Measurements from ENCODE around the gene NCAPD2.

Gene NCAPD2

GRCh38 chr12:6493497-6494257, at the start of gene NCAPD2:
Gene NCAPD2, plus strand, starts transcription at chr12:6494102. Its CDS starts 997 bp downstream, at chr12:6495099.
- Histone ChIP-seq H3K4me3 (peak within 1 kb of the TSS; percentile 66 to 88 (median 74)), H3K27me3 (no peaks in the 10 kb centered on the region), H3K4me2 (peak within 1 kb of the TSS; percentile 86 to 98 (median 94)), H3K36me3 (peaks cover 21 to 59% (median 48%) of the 10 kb centered on the region in 11 experiments), H3K27ac (peak within 1 kb of the TSS; percentile 77 to 99 (median 95)), H3K9me3 (replicated peaks in 1 of 11) (no peaks in the 10 kb centered on the region), H3K9ac (peak within 1 kb of the TSS; percentile 85 to 98 (median 91)), H4K20me1 (peaks cover 0 to 15% (median 0%) of the 10 kb centered on the region in 11 experiments; a peak in 2 of 22 replicates), H3K4me1 (peaks cover 37 to 45% (median 42%) of the 10 kb centered on the region in 10 experiments)
- TF ChIP-seq Cebpa-rat (IDR thresholded peaks at IDR 0.05): 0 out of 22 replicates have a peak, but pooled peaks of 1 of the 11 experiments have one; percentile 43

GRCh38 chr12:6444704-6445688, 48.9 kb upstream of the NCAPD2 start, which contains the start of gene CD27:
Gene CD27, plus strand, starts transcription at chr12:6444955. Its CDS starts 141 bp downstream, at chr12:6445096.
- Histone ChIP-seq H3K4me1 (peaks cover 60 to 91% (median 74%) of the 10 kb centered on the region in 10 experiments), H4K20me1 (no peaks in the 10 kb centered on the region), H3K9me3 (replicated peaks in 1 of 11) (no peaks in the 10 kb centered on the region), H3K36me3 (peaks cover 0 to 13% (median 0%) of the 10 kb centered on the region in 11 experiments; a peak in 2 of 22 replicates), H3K27me3 (no peaks in the 10 kb centered on the region), H3K4me3 (peak within 1 kb of the TSS in 2 of 10 experiments; percentile 19 to 47; a peak in 1 of 20 replicates), H3K9ac (peak within 1 kb of the TSS in 7 of 11 experiments; percentile 4 to 62 (median 48); a peak in 10 of 22 replicates), H3K27ac (peak within 1 kb of the TSS in 8 of 11 experiments; percentile 12 to 73 (median 60); a peak in 15 of 22 replicates), H3K4me2 (peak within 1 kb of the TSS; percentile 54 to 95 (median 86))
- no peak for TF ChIP-seq Cebpa-rat (IDR thresholded peaks at IDR 0.05)

GRCh38 chr12:6450091-6450868, 43.6 kb upstream of the NCAPD2 start:
- peak overlapping the region; percentile 57 to 81 (median 72) for H3K4me3 ChIP-seq
- H3K27me3 ChIP-seq: no peaks in the 10 kb centered on the region
- H3K4me1 ChIP-seq: peaks cover 64 to 81% (median 72%) of the 10 kb centered on the region in 10 experiments
- H3K9ac ChIP-seq: peak overlapping the region; percentile 79 to 94 (median 90); a peak in 20 of 22 replicates
- H4K20me1 ChIP-seq: no peaks in the 10 kb centered on the region
- peak overlapping the region; percentile 90 to 100 (median 96) for H3K4me2 ChIP-seq
- no peaks in the 10 kb centered on the region for H3K9me3 ChIP-seq (replicated peaks in 1 of 11)
- H3K36me3 ChIP-seq: peaks cover 10 to 25% (median 19%) of the 10 kb centered on the region in 11 experiments; a peak in 19 of 22 replicates
- peak overlapping the region; percentile 78 to 97 (median 94); a peak in 20 of 22 replicates for H3K27ac ChIP-seq
- TF ChIP-seq Cebpa-rat (IDR thresholded peaks at IDR 0.05): no peak

- H3K4me1 ChIP-seq: peaks cover 60 to 74% (median 66%) of the 10 kb centered on the region in 10 experiments
- H3K36me3 ChIP-seq: peaks cover 11 to 29% (median 19%) of the 10 kb centered on the region in 11 experiments; a peak in 19 of 22 replicates
- peak overlapping the region; percentile 78 to 97 (median 94) for H3K27ac ChIP-seq
- H3K9ac ChIP-seq: peak overlapping the region; percentile 79 to 94 (median 90)
- H3K4me3 ChIP-seq: peak overlapping the region; percentile 57 to 81 (median 72)
- peak overlapping the region; percentile 90 to 100 (median 96) for H3K4me2 ChIP-seq
- H4K20me1 ChIP-seq: no peaks in the 10 kb centered on the region
- no peaks in the 10 kb centered on the region for H3K27me3 ChIP-seq
- no peaks in the 10 kb centered on the region for H3K9me3 ChIP-seq (replicated peaks in 1 of 11)
- TF ChIP-seq Cebpa-rat (IDR thresholded peaks at IDR 0.05): no peak
Observed at GRCh38 chr12:6450869-6451347, 43.0 kb upstream of the NCAPD2 start.

- peak within 1 kb of the TSS; percentile 57 to 81 (median 72) for H3K4me3 ChIP-seq
- no peaks in the 10 kb centered on the region for H4K20me1 ChIP-seq
- peak within 1 kb of the TSS; percentile 79 to 94 (median 90) for H3K9ac ChIP-seq
- peaks cover 53 to 67% (median 59%) of the 10 kb centered on the region in 10 experiments for H3K4me1 ChIP-seq
- peak within 1 kb of the TSS; percentile 90 to 100 (median 96) for H3K4me2 ChIP-seq
- no peaks in the 10 kb centered on the region for H3K9me3 ChIP-seq (replicated peaks in 1 of 11)
- no peaks in the 10 kb centered on the region for H3K27me3 ChIP-seq
- H3K36me3 ChIP-seq: peaks cover 11 to 35% (median 19%) of the 10 kb centered on the region in 11 experiments; a peak in 19 of 22 replicates
- peak within 1 kb of the TSS; percentile 78 to 97 (median 94) for H3K27ac ChIP-seq
- TF ChIP-seq Cebpa-rat (IDR thresholded peaks at IDR 0.05): no peak
Observed at GRCh38 chr12:6451348-6452244, 42.3 kb upstream of the NCAPD2 start, which contains the start of gene TAPBPL. Gene TAPBPL, plus strand, starts transcription at chr12:6452042. Its CDS starts 207 bp downstream, at chr12:6452249.

GRCh38 chr12:6452245-6452943, 41.5 kb upstream of the NCAPD2 start:
- H3K4me3 ChIP-seq: peak overlapping the region; percentile 57 to 81 (median 72)
- peak overlapping the region; percentile 79 to 94 (median 90) for H3K9ac ChIP-seq
- H4K20me1 ChIP-seq: no peaks in the 10 kb centered on the region
- H3K4me1 ChIP-seq: peaks cover 49 to 65% (median 57%) of the 10 kb centered on the region in 10 experiments
- H3K27ac ChIP-seq: peak overlapping the region; percentile 78 to 97 (median 94)
- H3K4me2 ChIP-seq: peak overlapping the region; percentile 90 to 100 (median 96)
- no peaks in the 10 kb centered on the region for H3K27me3 ChIP-seq
- no peaks in the 10 kb centered on the region for H3K9me3 ChIP-seq (replicated peaks in 1 of 11)
- TF ChIP-seq Cebpa-rat (IDR thresholded peaks at IDR 0.05): no peak
- H3K36me3 ChIP-seq: peaks cover 17 to 43% (median 27%) of the 10 kb centered on the region in 11 experiments
